OCI-LY7 (cell line): ENCODE results near the gene ADIPOQ. TPM values are rescaled to one million over a fixed set of nuclear protein-coding genes. Genes with fewer than 3 reads are reported as not detected.
A peak's percentile ranks its signal among the peaks of the same experiment; 100 is the strongest.

Source experiments
- BruUV-seq: library from RNA; stranded (reverse); fragments of 400-500 nt; replicated peaks from 2 replicates; lab custom pipeline; 2021; lab: Mats Ljungman, UMichigan
- CTCF ChIA-PET: fragments of 300-600 bp; sonication (Branson Sonifier 250); formaldehyde crosslinking; loops from one replicate; lab custom pipeline; 2022; ENCODE audit warnings: antibody characterized with exemption; ENCODE audit not compliant: unreplicated experiment; lab: Charles Lee
- POLR2A ChIA-PET: fragments of 300-600 bp; sonication (Branson Sonifier 250); formaldehyde crosslinking; loops from one replicate; lab custom pipeline; 2022; ENCODE audit warnings: antibody characterized with exemption; lab: Charles Lee
- DNase-seq: peaks from one replicate; pipeline ENCODE4 v3.0.0-alpha.2; 2015; ENCODE audit warnings: low spot score
- H2AFZ ChIP-seq: fragments of 200-600 bp; sonication (generic), shearing (Covaris generic); 2 replicates; pipeline ENCODE4 v1.6.1; 2014; ENCODE audit warnings: mild to moderate bottlenecking, antibody characterized with exemption, low read length, moderate library complexity
- H3K27ac ChIP-seq: fragments of 200-600 bp; sonication (generic); 2 replicates; pipeline ENCODE4 v1.5.1; 2014; ENCODE audit warnings: mixed run types, low read depth, mild to moderate bottlenecking, moderate library complexity, low read length, inconsistent platforms; ENCODE audit not compliant: poor library complexity, severe bottlenecking
- H3K36me3 ChIP-seq: fragments of 200-600 bp; sonication (generic); 2 replicates; pipeline ENCODE4 v1.6.1; 2014; ENCODE audit warnings: mild to moderate bottlenecking, antibody characterized with exemption, low read length, moderate library complexity, mixed read lengths; ENCODE audit not compliant: insufficient read depth
- H3K4me1 ChIP-seq: fragments of 200-600 bp; sonication (generic); 2 replicates; pipeline ENCODE4 v1.5.1; 2014; ENCODE audit warnings: mild to moderate bottlenecking, low read length; ENCODE audit not compliant: insufficient read depth, poor library complexity, severe bottlenecking
- H3K4me2 ChIP-seq: fragments of 200-600 bp; sonication (generic); 2 replicates; pipeline ENCODE4 v1.6.1; 2014; ENCODE audit warnings: mild to moderate bottlenecking, low read length
- H3K4me3 ChIP-seq: fragments of 200-600 bp; sonication (generic); 2 replicates; pipeline ENCODE4 v1.5.1; 2014; ENCODE audit warnings: mild to moderate bottlenecking, low read depth, low read length; ENCODE audit not compliant: poor library complexity, severe bottlenecking
- H3K79me2 ChIP-seq: fragments of 200-600 bp; sonication (generic); 2 replicates; pipeline ENCODE4 v1.6.1; 2016; ENCODE audit warnings: low read depth, mild to moderate bottlenecking, low read length, moderate library complexity, mixed read lengths; ENCODE audit not compliant: insufficient read depth
- H3K9me2 ChIP-seq: fragments of 200-600 bp; sonication (generic); 2 replicates; pipeline ENCODE4 v1.6.1; 2016; ENCODE audit warnings: mild to moderate bottlenecking, low read length, mixed read lengths; ENCODE audit not compliant: insufficient read depth
- H3K9me3 ChIP-seq: fragments of 200-600 bp; sonication (generic); 2 replicates; pipeline ENCODE4 v1.6.1; 2014; ENCODE audit warnings: mild to moderate bottlenecking, mixed run types, low read length, mixed read lengths
- H4K20me1 ChIP-seq: fragments of 200-600 bp; sonication (generic); 2 replicates; pipeline ENCODE4 v1.6.1; 2014; ENCODE audit warnings: mild to moderate bottlenecking, antibody characterized with exemption, low read length, moderate library complexity, mixed read lengths; ENCODE audit not compliant: insufficient read depth
- CTCF ChIP-seq: fragments of 200-600 bp; sonication (generic); conservative IDR thresholded peaks from 2 replicates; pipeline ENCODE4 v1.5.1; 2014; ENCODE audit warnings: mild to moderate bottlenecking, antibody characterized with exemption, low read length, moderate library complexity, mixed read lengths
- EZH2phosphoT487 ChIP-seq: fragments of 200-600 bp; sonication (generic); IDR thresholded peaks from 2 replicates; pipeline ENCODE4 v1.6.1; 2018; ENCODE audit warnings: low read depth, borderline replicate concordance, mild to moderate bottlenecking, mixed run types, antibody characterized with exemption, low read length, moderate library complexity, mixed read lengths
- intact Hi-C: fragments of 100-400 bp; cut with micrococcal nuclease; formaldehyde crosslinking; loops from one replicate; pipeline ENCODE4 v1.10.0; 2022; ENCODE audit not compliant: unreplicated experiment
- total RNA-seq, 2 experiments: library from RNA; depleted of rRNA in 1 of 2; stranded (reverse); fragments of >200 nt in 1 of 2; shearing (Covaris generic) in 1 of 2; gene quantifications; 2 replicates each; pipeline ENCODE4 v1.2.3, GENCODE V29; 2014 to 2022

ADIPOQ gene
- total RNA-seq, 2 experiments from 2014 or later: not detected

DNA sequence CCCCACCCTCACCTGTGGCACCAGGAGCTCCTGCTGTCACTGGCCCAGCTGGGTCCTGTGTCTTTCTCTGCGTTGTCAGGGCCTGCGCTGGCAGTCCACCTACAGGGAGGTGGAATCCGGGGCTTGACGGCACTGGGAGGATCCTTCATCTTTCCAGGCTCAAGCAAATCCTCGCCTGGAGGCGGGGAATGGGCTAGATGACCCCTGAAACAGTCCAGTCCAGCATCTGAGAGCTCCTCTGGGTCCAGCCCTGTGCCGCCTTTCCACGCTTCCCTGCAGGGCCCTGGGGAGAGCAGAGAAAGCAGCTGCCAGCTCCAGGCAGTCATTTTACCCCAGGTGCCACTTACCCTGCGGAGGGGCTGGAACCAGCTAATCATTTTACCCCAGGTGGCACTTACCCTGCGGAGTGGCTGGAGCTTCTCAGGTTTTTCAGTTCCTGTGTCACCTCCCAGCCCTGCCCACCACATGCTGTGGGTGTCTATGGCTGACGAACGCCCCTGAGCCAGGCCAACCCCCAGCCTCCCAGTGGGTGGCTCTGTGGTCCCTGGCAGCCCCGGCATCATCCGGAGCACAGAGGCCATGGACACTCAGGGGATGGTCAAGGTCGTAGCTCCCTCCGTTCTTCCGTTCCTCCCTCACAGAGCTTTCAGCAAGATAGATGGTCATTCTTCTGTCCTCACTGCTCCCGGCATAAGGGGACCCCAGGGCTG lies 17.9 kb upstream of the ADIPOQ start:
- Histone ChIP-seq H2AFZ (no peak overlapping the region), H3K9me2 (no peaks in the 10 kb centered on the region), H3K9me3 (no peaks in the 10 kb centered on the region), H3K4me2 (no peak overlapping the region; the same call in 1 of the 2 replicates), H4K20me1 (no peaks in the 10 kb centered on the region), H3K27ac (no peak overlapping the region), H3K4me3 (no peak overlapping the region), H3K79me2 (no peaks in the 10 kb centered on the region), H3K4me1 (peaks cover 20% of the 10 kb centered on the region), H3K36me3 (no peaks in the 10 kb centered on the region)
- intact Hi-C loops: loop anchor here (5.0 kb wide), 1 partner anchor 567 kb away; no protein-coding TSS in a partner anchor
- ChIA-PET POLR2A (interaction anchor here (0.8 to 1.3 kb wide), 2 partner anchors 174 to 252 kb away, joined by 3 read pairs; no protein-coding TSS in a partner anchor), CTCF (no interaction called here)
- no peak for DNase-seq
- no TSS peak for BruUV-seq
- TF ChIP-seq CTCF: no peak
- no peak for TF ChIP-seq EZH2phosphoT487

GRCh38 chr3:186825294-186825821 lies 17.2 kb upstream of the ADIPOQ start:
- Histone ChIP-seq H4K20me1 (no peaks in the 10 kb centered on the region), H3K4me2 (peak overlapping the region; percentile 100), H3K9me2 (no peaks in the 10 kb centered on the region), H3K79me2 (no peaks in the 10 kb centered on the region), H3K4me1 (peaks cover 20% of the 10 kb centered on the region), H2AFZ (no peak overlapping the region), H3K9me3 (no peaks in the 10 kb centered on the region), H3K27ac (no peak overlapping the region), H3K36me3 (no peaks in the 10 kb centered on the region), H3K4me3 (no peak overlapping the region)
- intact Hi-C loops: no loop called here
- CTCF ChIA-PET: no interaction called here
- BruUV-seq: no TSS peak
- DNase-seq: peak; percentile 32
- POLR2A ChIA-PET: interaction anchor here (1.3 kb wide), 1 partner anchor 252 kb away, joined by 3 read pairs; no protein-coding TSS in a partner anchor
- no peak for TF ChIP-seq EZH2phosphoT487
- no peak for TF ChIP-seq CTCF
